GM23338 (cell line): Measurements from ENCODE around the gene LRRTM2. TPM values are rescaled to one million over a fixed set of nuclear protein-coding genes. Genes with fewer than 3 reads are reported as not detected.
A peak's percentile ranks its signal among the peaks of the same experiment; 100 is the strongest.

Experiments
- ATAC-seq: fragments of 200-7000 bp; cut with Tn5 transposase; 3 replicates; pipeline ENCODE4 v1.9.1; 2020
- DNase-seq: peaks from one replicate; pipeline ENCODE4 v3.0.0-alpha.2; 2015; ENCODE audit warnings: low spot score
- H2AFZ ChIP-seq: fragments of 200-600 bp; sonication (generic); 2 replicates; pipeline ENCODE4 v1.8.0; 2016; ENCODE audit warnings: antibody characterized with exemption, mild to moderate bottlenecking, moderate library complexity
- H3F3A ChIP-seq: fragments of 200-600 bp; sonication (generic); replicated peaks from 2 replicates; pipeline ENCODE4 v1.8.0; 2017; ENCODE audit warnings: antibody characterized with exemption, mixed run types, low read depth
- H3K27ac ChIP-seq: fragments of 200-600 bp; sonication (generic); 2 replicates; pipeline ENCODE4 v1.6.1; 2016; ENCODE audit warnings: low read depth
- H3K27me3 ChIP-seq: fragments of 200-600 bp; sonication (generic); 2 replicates; pipeline ENCODE4 v1.8.0; 2016; ENCODE audit warnings: mild to moderate bottlenecking, mixed run types, moderate library complexity; ENCODE audit not compliant: insufficient read depth
- H3K36me3 ChIP-seq: fragments of 200-600 bp; sonication (generic); 2 replicates; pipeline ENCODE4 v1.8.0; 2016; ENCODE audit warnings: mild to moderate bottlenecking; ENCODE audit not compliant: insufficient read depth
- H3K4me1 ChIP-seq: fragments of 200-600 bp; sonication (generic); 2 replicates; pipeline ENCODE4 v1.8.0; 2016; ENCODE audit warnings: mild to moderate bottlenecking, moderate library complexity; ENCODE audit not compliant: insufficient read depth
- H3K4me2 ChIP-seq: fragments of 200-600 bp; sonication (generic); 2 replicates; pipeline ENCODE4 v1.7.1; 2017; ENCODE audit warnings: mixed run types
- H3K4me3 ChIP-seq: fragments of 200-600 bp; sonication (generic); 2 replicates; pipeline ENCODE4 v1.6.1; 2016; ENCODE audit warnings: mixed run types
- H3K79me2 ChIP-seq: fragments of 200-600 bp; sonication (generic); replicated peaks from 2 replicates; pipeline ENCODE4 v1.8.0; 2017; ENCODE audit warnings: mild to moderate bottlenecking; ENCODE audit not compliant: insufficient read depth
- H3K9me2 ChIP-seq: fragments of 200-600 bp; sonication (generic); 2 replicates; pipeline ENCODE4 v1.8.0; 2017; ENCODE audit not compliant: insufficient read depth
- H4K20me1 ChIP-seq: fragments of 200-600 bp; sonication (generic); replicated peaks from 2 replicates; pipeline ENCODE4 v1.8.0; 2017; ENCODE audit warnings: mild to moderate bottlenecking; ENCODE audit not compliant: insufficient read depth
- H3K27ac Mint-ChIP-seq: 2 replicates; pipeline ENCODE4 v1.8.0; 2020; ENCODE audit warnings: inconsistent platforms, mild to moderate bottlenecking, moderate library complexity, mixed read lengths
- H3K27me3 Mint-ChIP-seq: 3 replicates; pipeline ENCODE4 v1.8.0; 2022; ENCODE audit warnings: low read depth, mild to moderate bottlenecking, moderate library complexity, mixed read lengths, inconsistent platforms; ENCODE audit not compliant: insufficient read depth, poor library complexity
- H3K36me3 Mint-ChIP-seq: 3 replicates; pipeline ENCODE4 v1.8.0; 2021; ENCODE audit warnings: low read depth, mild to moderate bottlenecking, inconsistent platforms, moderate library complexity, mixed read lengths
- H3K4me1 Mint-ChIP-seq: 3 replicates; pipeline ENCODE4 v1.8.0; 2020; ENCODE audit warnings: mild to moderate bottlenecking, inconsistent platforms, mixed read lengths
- H3K4me3 Mint-ChIP-seq: 3 replicates; pipeline ENCODE4 v1.8.0; 2021; ENCODE audit warnings: moderate library complexity, mild to moderate bottlenecking, inconsistent platforms, mixed read lengths
- H3K9me3 Mint-ChIP-seq: 3 replicates; pipeline ENCODE4 v1.8.0; 2020; ENCODE audit warnings: moderate library complexity, mild to moderate bottlenecking, inconsistent platforms, mixed read lengths
- CREB1 ChIP-seq: fragments of 250-450 bp; sonication (Bioruptor Pico); IDR thresholded peaks from 2 replicates; pipeline ENCODE4 v1.5.0; 2020; ENCODE audit warnings: low read depth, mild to moderate bottlenecking, moderate library complexity
- JUNB ChIP-seq: IDR thresholded peaks from one replicate; pipeline ENCODE4 v1.6.1; 2016; ENCODE audit warnings: antibody characterized with exemption; ENCODE audit not compliant: unreplicated experiment
- REST ChIP-seq: IDR thresholded peaks from one replicate; pipeline ENCODE4 v1.6.1; 2018; ENCODE audit warnings: antibody characterized with exemption; ENCODE audit not compliant: unreplicated experiment
- ZNF331 ChIP-seq: fragments of 250-450 bp; sonication (Bioruptor Pico); IDR thresholded peaks from 2 replicates; pipeline ENCODE4 v1.5.0; 2020; ENCODE audit warnings: low read depth, mild to moderate bottlenecking, moderate library complexity
- polyA plus RNA-seq: library from polyadenylated mRNA; unstranded; fragments of >200 nt; fragmentation: Nextera tagmentation; extraction: Ambion mirVana; gene quantifications from 2 replicates; pipeline ENCODE4 v1.2.1, GENCODE V29; 2016
- total RNA-seq: library from RNA; depleted of rRNA; stranded (reverse); fragments of >200 nt; shearing (Covaris generic); gene quantifications from 2 replicates; pipeline ENCODE4 v1.2.3, GENCODE V29; 2014; rRNA removed
- TF ChIP-seq, protein P1 (sequence below): IDR thresholded peaks from 2 replicates; pipeline ENCODE4 v1.6.1; 2016; ENCODE audit warnings: antibody characterized with exemption

LRRTM2 gene
- total and polyA plus RNA-seq, 2 experiments from 2014 or later = 1.5 TPM; not detected in 1

DNA sequence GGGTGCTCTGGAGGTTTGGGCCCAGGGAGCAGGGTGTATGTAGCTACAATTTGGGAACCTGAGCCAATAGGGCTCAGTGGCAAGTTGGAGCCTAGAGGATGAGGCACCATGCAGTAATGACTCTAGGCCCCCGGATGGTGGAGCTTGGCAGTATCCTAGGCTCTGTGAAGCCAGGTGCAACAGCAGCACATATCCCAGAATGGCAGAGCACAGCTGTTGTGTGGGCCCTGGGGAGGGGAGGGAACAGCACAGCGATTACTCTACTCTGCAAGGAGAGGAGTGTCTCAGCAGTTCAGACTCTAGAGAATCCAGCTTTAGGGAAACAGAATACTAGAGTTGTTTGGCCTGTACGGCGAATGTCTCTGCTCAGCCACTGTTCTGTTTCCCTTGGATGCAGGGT lies 56.1 kb downstream of the LRRTM2 start:
- Histone ChIP-seq H3K79me2 (peaks cover 93% of the 10 kb centered on the region), H3K9me2 (no peaks in the 10 kb centered on the region), H3K27me3 (no peaks in the 10 kb centered on the region), H3K36me3 (no peaks in the 10 kb centered on the region; the same call in 1 of the 2 replicates), H3K27ac (no peak overlapping the region), H2AFZ (no peak overlapping the region), H4K20me1 (no peaks in the 10 kb centered on the region; the same call in none of the 2 replicates), H3K4me2 (no peak overlapping the region), H3K4me3 (no peak overlapping the region), H3K4me1 (no peaks in the 10 kb centered on the region), H3F3A (no peaks in the 10 kb centered on the region)
- DNase-seq (peak; percentile 28), ATAC-seq (peak; percentile 82)
- Mint-ChIP-seq H3K4me1 (peaks cover 35% of the 10 kb centered on the region), H3K36me3 (peaks cover 20% of the 10 kb centered on the region; the same call in 2 of the 3 replicates), H3K27me3 (peaks cover 3% of the 10 kb centered on the region), H3K9me3 (no peaks in the 10 kb centered on the region), H3K27ac (no peak overlapping the region; the same call in 1 of the 2 replicates), H3K4me3 (no peak overlapping the region)
- no peak for TF ChIP-seq REST
- TF ChIP-seq JUNB = no peak
- TF ChIP-seq CREB1 = no peak
- TF ChIP-seq, protein P1, sequence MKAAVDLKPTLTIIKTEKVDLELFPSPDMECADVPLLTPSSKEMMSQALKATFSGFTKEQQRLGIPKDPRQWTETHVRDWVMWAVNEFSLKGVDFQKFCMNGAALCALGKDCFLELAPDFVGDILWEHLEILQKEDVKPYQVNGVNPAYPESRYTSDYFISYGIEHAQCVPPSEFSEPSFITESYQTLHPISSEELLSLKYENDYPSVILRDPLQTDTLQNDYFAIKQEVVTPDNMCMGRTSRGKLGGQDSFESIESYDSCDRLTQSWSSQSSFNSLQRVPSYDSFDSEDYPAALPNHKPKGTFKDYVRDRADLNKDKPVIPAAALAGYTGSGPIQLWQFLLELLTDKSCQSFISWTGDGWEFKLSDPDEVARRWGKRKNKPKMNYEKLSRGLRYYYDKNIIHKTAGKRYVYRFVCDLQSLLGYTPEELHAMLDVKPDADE = no peak
- TF ChIP-seq ZNF331 (CRISPR knock-in tag) = no peak

Other genes with a start within 250 kb of the LRRTM2 start
- gene CTNNA1, start 121.9 kb downstream of the LRRTM2 start, total RNA-seq = 292 and 348 TPM in 2 replicates
- gene CTNNA1, start 121.9 kb downstream of the LRRTM2 start, polyA plus RNA-seq = 111 and 116 TPM in 2 replicates